Measurements from ENCODE around the gene OXCT1.
"Not testable (repeated sequence)": the region's sequence is repeated elsewhere in the genome, so short reads cannot be mapped to it uniquely, and the experiment has no call there.

OXCT1 gene

DNA sequence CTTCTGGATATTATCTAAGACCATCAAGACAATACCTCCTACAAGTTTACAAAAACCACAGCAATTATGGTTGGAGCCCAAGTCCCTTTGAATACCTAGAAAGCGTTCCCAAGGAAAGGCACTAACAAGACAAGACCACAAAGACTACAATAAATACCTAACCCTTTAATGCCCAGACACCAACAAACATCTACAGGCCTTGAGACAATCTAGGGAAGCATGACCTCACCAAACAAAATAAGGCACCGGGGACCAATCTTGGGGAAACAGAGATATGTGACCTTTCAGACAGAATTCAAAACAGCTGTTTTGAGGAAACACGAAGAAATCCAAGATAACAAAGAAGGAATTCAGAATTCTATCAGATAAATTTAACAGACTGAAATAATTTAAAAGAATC is 37.8 kb downstream of the OXCT1 start:
- Histone ChIP-seq H3K4me3 (ENCODE audit: low read depth in 1 of 2, low read length in 2 of 2) (no peak overlapping the region), H3K9me3 (ENCODE audit: control insufficient read depth in 1 of 2, low read length in 2 of 2) (no peaks in the 10 kb centered on the region), H3K36me3 (ENCODE audit: control insufficient read depth in 1 of 2, insufficient read depth in 2 of 2, low read length in 2 of 2) (peaks cover 0 to 12% of the 10 kb centered on the region in 2 donors), H3K27ac (ENCODE audit: low read depth, low read length) (no peak overlapping the region), H3K9ac (ENCODE audit: low read depth in 1 of 2, low read length in 2 of 2) (no peak overlapping the region), H3K27me3 (ENCODE audit: control insufficient read depth in 1 of 2, insufficient read depth in 2 of 2, low read length in 2 of 2) (no peaks in the 10 kb centered on the region), H3K4me1 (ENCODE audit: control insufficient read depth in 1 of 2, insufficient read depth in 2 of 2, low read length in 2 of 2) (no peaks in the 10 kb centered on the region)

DNA sequence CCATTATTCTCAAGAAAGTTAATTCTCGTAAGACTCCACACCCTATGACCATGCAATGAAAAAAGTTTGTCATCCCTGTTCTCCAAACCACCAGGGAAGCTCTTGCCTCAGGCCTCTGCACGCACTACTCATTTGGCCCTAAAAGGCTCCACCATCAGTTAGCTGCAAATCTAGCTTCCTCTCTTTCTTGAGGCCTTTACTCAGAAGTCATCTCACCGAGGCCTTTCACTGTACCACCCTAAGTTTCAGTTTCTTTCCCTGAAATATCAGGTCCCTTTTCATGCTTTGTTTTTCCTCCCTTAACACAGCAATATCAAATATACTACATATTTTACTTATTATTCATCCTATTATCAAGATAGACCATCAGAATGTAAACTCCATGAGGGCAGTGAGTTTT is 39.1 kb downstream of the OXCT1 start:
- no peaks in the 10 kb centered on the region for H3K9me3 ChIP-seq (ENCODE audit: control insufficient read depth in 1 of 2, low read length in 2 of 2)
- no peak overlapping the region for H3K4me3 ChIP-seq (ENCODE audit: low read depth in 1 of 2, low read length in 2 of 2)
- H3K9ac ChIP-seq (ENCODE audit: low read depth in 1 of 2, low read length in 2 of 2), result no peak overlapping the region
- no peaks in the 10 kb centered on the region for H3K27me3 ChIP-seq (ENCODE audit: control insufficient read depth in 1 of 2, insufficient read depth in 2 of 2, low read length in 2 of 2)
- no peak overlapping the region for H3K27ac ChIP-seq (ENCODE audit: low read depth, low read length)
- H3K36me3 ChIP-seq (ENCODE audit: control insufficient read depth in 1 of 2, insufficient read depth in 2 of 2, low read length in 2 of 2), result peaks cover 0 to 15% of the 10 kb centered on the region in 2 donors
- H3K4me1 ChIP-seq (ENCODE audit: control insufficient read depth in 1 of 2, insufficient read depth in 2 of 2, low read length in 2 of 2), result no peaks in the 10 kb centered on the region

DNA sequence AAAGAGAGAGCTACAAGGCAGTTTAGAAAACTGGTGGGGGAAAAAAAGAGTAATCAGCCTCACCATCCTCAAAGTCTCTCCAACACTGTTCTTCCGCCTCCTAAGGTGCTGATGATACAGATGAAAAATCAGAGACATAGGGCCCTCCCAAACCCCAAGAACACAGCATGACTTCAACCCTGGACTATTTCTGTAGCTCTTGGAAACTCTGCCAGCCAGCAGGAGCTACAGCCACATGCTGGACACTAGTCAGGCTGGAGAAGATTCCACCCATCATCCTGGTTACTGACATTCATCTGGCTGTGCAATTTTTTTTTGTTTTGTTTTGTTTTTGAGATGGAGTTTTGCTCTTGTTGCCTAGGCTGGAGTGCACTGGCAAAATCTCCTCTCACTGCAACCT is 42.4 kb downstream of the OXCT1 start:
- H3K4me1 ChIP-seq (ENCODE audit: control insufficient read depth in 1 of 2, insufficient read depth in 2 of 2, low read length in 2 of 2), result no peaks in the 10 kb centered on the region
- H3K9ac ChIP-seq (ENCODE audit: low read depth in 1 of 2, low read length in 2 of 2), result no peak overlapping the region
- H3K4me3 ChIP-seq (ENCODE audit: low read depth in 1 of 2, low read length in 2 of 2), result no peak overlapping the region
- peaks cover 0 to 15% of the 10 kb centered on the region in 2 donors for H3K36me3 ChIP-seq (ENCODE audit: control insufficient read depth in 1 of 2, insufficient read depth in 2 of 2, low read length in 2 of 2)
- H3K27ac ChIP-seq (ENCODE audit: low read depth, low read length), result no peak overlapping the region
- H3K27me3 ChIP-seq (ENCODE audit: control insufficient read depth in 1 of 2, insufficient read depth in 2 of 2, low read length in 2 of 2), result no peaks in the 10 kb centered on the region
- H3K9me3 ChIP-seq (ENCODE audit: control insufficient read depth in 1 of 2, low read length in 2 of 2), result no peaks in the 10 kb centered on the region

DNA sequence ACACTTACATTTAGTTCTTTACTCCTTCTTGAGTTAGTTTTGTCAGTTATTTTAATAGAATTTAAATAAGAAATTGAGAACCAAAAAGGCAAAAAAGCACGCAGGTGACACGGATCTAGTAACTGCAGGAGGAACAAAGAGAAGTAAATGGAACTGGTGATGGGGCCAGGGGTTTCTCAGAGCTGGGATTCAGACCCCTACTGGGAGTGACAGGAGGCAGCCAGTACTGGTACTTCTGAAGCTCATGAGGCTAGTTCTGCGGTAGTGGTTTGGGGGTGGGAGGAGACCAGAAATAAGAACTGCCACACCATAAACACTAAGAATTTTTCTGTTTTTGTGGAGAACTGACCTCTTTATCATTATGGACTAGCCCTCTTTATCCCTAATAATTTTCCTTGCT is 48.2 kb downstream of the OXCT1 start:
- H3K9ac ChIP-seq (ENCODE audit: low read depth in 1 of 2, low read length in 2 of 2), result no peak overlapping the region
- no peaks in the 10 kb centered on the region for H3K27me3 ChIP-seq (ENCODE audit: control insufficient read depth in 1 of 2, insufficient read depth in 2 of 2, low read length in 2 of 2)
- peaks cover 6 to 7% of the 10 kb centered on the region in 2 donors for H3K4me1 ChIP-seq (ENCODE audit: control insufficient read depth in 1 of 2, insufficient read depth in 2 of 2, low read length in 2 of 2)
- no peak overlapping the region for H3K27ac ChIP-seq (ENCODE audit: low read depth, low read length)
- no peaks in the 10 kb centered on the region for H3K9me3 ChIP-seq (ENCODE audit: control insufficient read depth in 1 of 2, low read length in 2 of 2)
- H3K36me3 ChIP-seq (ENCODE audit: control insufficient read depth in 1 of 2, insufficient read depth in 2 of 2, low read length in 2 of 2), result no peaks in the 10 kb centered on the region
- no peak overlapping the region for H3K4me3 ChIP-seq (ENCODE audit: low read depth in 1 of 2, low read length in 2 of 2)

DNA sequence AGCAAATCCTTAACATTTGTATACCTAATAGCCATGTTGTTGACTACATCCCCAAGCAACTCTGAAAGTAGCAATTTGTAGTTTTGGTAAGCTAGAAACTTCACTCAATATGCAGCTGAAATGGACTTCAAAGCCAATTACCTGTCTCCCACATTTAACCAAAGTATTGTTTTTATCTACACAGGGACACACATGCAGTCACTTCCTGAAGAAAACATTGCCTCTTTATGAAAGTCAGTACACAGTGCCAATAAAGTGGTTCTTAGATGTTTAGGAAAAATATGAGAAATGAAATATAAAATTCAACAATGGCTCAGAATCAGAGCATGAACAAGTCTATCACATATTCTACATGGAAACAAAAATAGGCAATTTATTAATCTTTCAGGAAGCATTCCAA is 49.2 kb downstream of the OXCT1 start:
- Histone ChIP-seq H3K9ac (ENCODE audit: low read depth in 1 of 2, low read length in 2 of 2) (no peak overlapping the region), H3K4me3 (ENCODE audit: low read depth in 1 of 2, low read length in 2 of 2) (no peak overlapping the region), H3K36me3 (ENCODE audit: control insufficient read depth in 1 of 2, insufficient read depth in 2 of 2, low read length in 2 of 2) (no peaks in the 10 kb centered on the region), H3K4me1 (ENCODE audit: control insufficient read depth in 1 of 2, insufficient read depth in 2 of 2, low read length in 2 of 2) (peaks cover 6 to 8% of the 10 kb centered on the region in 2 donors), H3K27me3 (ENCODE audit: control insufficient read depth in 1 of 2, insufficient read depth in 2 of 2, low read length in 2 of 2) (no peaks in the 10 kb centered on the region), H3K9me3 (ENCODE audit: control insufficient read depth in 1 of 2, low read length in 2 of 2) (no peaks in the 10 kb centered on the region), H3K27ac (ENCODE audit: low read depth, low read length) (no peak overlapping the region)

DNA sequence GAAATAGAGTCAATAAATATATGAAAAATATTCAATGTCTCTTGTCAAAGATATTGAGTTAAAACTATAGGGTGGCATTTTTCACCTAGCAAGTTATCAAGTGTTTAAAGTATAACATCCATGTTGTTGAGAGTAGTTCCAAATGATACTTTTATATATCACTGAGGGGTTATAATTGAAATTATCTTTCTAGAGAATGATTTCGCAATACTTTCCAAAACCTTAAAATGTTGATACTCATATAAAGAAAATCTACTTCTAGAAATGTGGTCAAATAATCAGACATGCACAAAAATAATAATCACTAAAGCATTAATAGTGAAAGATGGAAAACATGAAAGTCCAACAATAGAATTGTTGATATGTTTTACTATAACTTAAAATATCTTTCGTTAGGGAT is 50.1 kb downstream of the OXCT1 start:
- no peaks in the 10 kb centered on the region for H3K27me3 ChIP-seq (ENCODE audit: control insufficient read depth in 1 of 2, insufficient read depth in 2 of 2, low read length in 2 of 2)
- H3K4me1 ChIP-seq (ENCODE audit: control insufficient read depth in 1 of 2, insufficient read depth in 2 of 2, low read length in 2 of 2), result peaks cover 6 to 11% of the 10 kb centered on the region in 2 donors
- no peaks in the 10 kb centered on the region for H3K9me3 ChIP-seq (ENCODE audit: control insufficient read depth in 1 of 2, low read length in 2 of 2)
- H3K9ac ChIP-seq (ENCODE audit: low read depth in 1 of 2, low read length in 2 of 2), result no peak overlapping the region
- no peaks in the 10 kb centered on the region for H3K36me3 ChIP-seq (ENCODE audit: control insufficient read depth in 1 of 2, insufficient read depth in 2 of 2, low read length in 2 of 2)
- H3K4me3 ChIP-seq (ENCODE audit: low read depth in 1 of 2, low read length in 2 of 2), result no peak overlapping the region
- no peak overlapping the region for H3K27ac ChIP-seq (ENCODE audit: low read depth, low read length)

DNA sequence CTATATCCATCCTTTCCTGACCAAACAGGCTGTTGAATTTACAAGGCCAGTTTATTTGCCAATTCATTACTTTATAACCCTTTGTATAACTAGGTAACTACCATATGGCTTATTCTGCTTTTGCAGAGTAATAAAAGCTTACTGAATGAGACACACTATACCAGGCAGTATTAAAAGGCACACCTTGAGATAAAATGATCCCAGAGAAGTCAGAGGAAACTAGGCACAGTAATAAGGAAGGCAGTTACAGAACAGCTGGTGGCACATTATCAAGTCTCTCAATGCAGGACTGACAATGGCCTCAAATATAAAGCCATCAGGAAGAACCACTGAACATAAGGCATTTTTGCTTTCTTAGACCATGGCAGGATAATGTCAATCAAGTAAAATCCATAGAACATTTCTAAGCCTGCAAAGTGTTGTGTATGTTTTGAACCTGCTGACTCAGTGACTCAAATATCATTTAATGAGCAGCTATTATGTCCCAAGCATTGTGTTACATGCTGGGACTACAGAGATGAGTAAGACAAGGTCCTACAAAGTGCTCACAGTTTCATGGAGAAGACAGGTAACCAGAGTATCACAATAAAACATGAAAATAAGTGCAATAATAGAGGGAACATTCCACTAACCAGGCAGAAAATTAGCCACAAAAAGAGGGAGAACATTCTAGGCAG is 52.5 kb downstream of the OXCT1 start:
- H3K4me1 ChIP-seq (ENCODE audit: control insufficient read depth in 1 of 2, insufficient read depth in 2 of 2, low read length in 2 of 2), result peaks cover 6 to 11% of the 10 kb centered on the region in 2 donors
- no peaks in the 10 kb centered on the region for H3K9me3 ChIP-seq (ENCODE audit: control insufficient read depth in 1 of 2, low read length in 2 of 2)
- H3K27me3 ChIP-seq (ENCODE audit: control insufficient read depth in 1 of 2, insufficient read depth in 2 of 2, low read length in 2 of 2), result no peaks in the 10 kb centered on the region
- H3K4me3 ChIP-seq (ENCODE audit: low read depth in 1 of 2, low read length in 2 of 2), result no peak overlapping the region
- H3K27ac ChIP-seq (ENCODE audit: low read depth, low read length), result no peak overlapping the region
- H3K36me3 ChIP-seq (ENCODE audit: control insufficient read depth in 1 of 2, insufficient read depth in 2 of 2, low read length in 2 of 2), result no peaks in the 10 kb centered on the region
- H3K9ac ChIP-seq (ENCODE audit: low read depth in 1 of 2, low read length in 2 of 2), result no peak overlapping the region

DNA sequence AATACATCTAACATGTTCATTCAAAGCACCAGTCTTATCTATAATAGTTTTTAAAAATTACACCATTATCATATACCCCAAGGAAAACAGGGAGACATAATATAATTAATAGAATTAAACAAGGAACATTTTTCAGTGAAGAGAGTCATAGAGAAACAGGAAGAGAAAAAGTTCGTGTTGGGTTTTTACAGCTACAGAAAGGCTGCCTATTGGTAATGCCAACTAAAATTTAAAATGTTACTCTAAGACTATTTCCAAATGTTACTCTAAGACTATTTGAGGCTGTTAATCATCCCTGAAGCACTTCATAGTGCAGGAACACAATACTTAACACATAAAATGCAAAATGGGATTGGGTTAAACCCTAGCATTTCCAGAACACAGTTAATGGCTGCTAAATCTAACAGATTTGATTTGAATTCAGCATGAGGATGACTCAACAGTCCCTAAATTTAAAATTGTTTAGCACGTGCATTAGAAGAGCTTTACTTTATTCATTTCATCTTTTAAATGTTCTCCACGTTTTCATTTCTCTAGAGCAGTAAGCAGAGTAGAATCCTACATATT is 54.5 kb downstream of the OXCT1 start:
- Histone ChIP-seq H3K4me1 (ENCODE audit: control insufficient read depth in 1 of 2, insufficient read depth in 2 of 2, low read length in 2 of 2) (peaks cover 6 to 11% of the 10 kb centered on the region in 2 donors), H3K36me3 (ENCODE audit: control insufficient read depth in 1 of 2, insufficient read depth in 2 of 2, low read length in 2 of 2) (no peaks in the 10 kb centered on the region), H3K9me3 (ENCODE audit: control insufficient read depth in 1 of 2, low read length in 2 of 2) (no peaks in the 10 kb centered on the region), H3K27ac (ENCODE audit: low read depth, low read length) (no peak overlapping the region), H3K4me3 (ENCODE audit: low read depth in 1 of 2, low read length in 2 of 2) (no peak overlapping the region), H3K27me3 (ENCODE audit: control insufficient read depth in 1 of 2, insufficient read depth in 2 of 2, low read length in 2 of 2) (no peaks in the 10 kb centered on the region), H3K9ac (ENCODE audit: low read depth in 1 of 2, low read length in 2 of 2) (no peak overlapping the region)

DNA sequence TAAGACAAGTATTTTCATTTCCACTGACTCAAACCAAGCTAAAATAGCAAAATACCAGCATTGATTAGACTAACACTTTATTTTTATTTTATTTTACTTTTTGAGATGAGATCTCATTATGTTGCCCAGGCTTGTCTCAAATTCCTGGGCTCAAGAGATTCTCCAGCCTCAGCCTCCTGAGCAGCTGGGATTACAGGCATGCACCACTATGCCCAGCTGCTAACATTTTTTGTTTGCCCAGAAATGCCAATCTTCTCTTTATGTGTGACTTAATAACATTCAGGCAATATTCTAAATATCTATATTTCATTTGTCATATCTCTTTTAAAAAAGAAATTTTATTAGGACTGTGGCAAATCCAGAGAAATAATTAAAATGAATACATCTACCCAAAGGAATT is 55.0 kb downstream of the OXCT1 start:
- Histone ChIP-seq H3K9me3 (ENCODE audit: control insufficient read depth in 1 of 2, low read length in 2 of 2) (no peaks in the 10 kb centered on the region), H3K27ac (ENCODE audit: low read depth, low read length) (no peak overlapping the region), H3K36me3 (ENCODE audit: control insufficient read depth in 1 of 2, insufficient read depth in 2 of 2, low read length in 2 of 2) (no peaks in the 10 kb centered on the region), H3K27me3 (ENCODE audit: control insufficient read depth in 1 of 2, insufficient read depth in 2 of 2, low read length in 2 of 2) (no peaks in the 10 kb centered on the region), H3K9ac (ENCODE audit: low read depth in 1 of 2, low read length in 2 of 2) (no peak overlapping the region), H3K4me1 (ENCODE audit: control insufficient read depth in 1 of 2, insufficient read depth in 2 of 2, low read length in 2 of 2) (peaks cover 6 to 11% of the 10 kb centered on the region in 2 donors), H3K4me3 (ENCODE audit: low read depth in 1 of 2, low read length in 2 of 2) (no peak overlapping the region)

DNA sequence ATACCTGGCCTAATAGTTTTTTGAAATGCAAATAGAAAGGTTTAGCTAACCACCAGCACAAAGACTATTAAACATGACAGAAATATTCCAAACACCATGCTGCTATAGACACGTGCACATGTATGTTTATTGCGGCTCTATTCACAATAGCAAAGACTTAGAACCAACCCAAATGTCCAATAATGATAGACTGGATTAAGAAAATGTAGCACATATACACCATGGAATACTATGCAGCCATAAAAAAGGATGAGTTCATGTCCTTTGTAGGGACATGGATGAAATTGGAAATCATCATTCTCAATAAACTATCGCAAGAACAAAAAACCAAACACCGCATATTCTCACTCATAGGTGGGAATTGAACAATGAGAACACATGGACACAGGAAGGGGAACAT is 55.9 kb downstream of the OXCT1 start:
- not testable (repeated sequence) for H3K4me3 ChIP-seq (ENCODE audit: low read depth in 1 of 2, low read length in 2 of 2); H3K9ac ChIP-seq (ENCODE audit: low read depth in 1 of 2, low read length in 2 of 2); H3K27me3 ChIP-seq (ENCODE audit: control insufficient read depth in 1 of 2, insufficient read depth in 2 of 2, low read length in 2 of 2); H3K9me3 ChIP-seq (ENCODE audit: control insufficient read depth in 1 of 2, low read length in 2 of 2); H3K36me3 ChIP-seq (ENCODE audit: control insufficient read depth in 1 of 2, insufficient read depth in 2 of 2, low read length in 2 of 2); H3K27ac ChIP-seq (ENCODE audit: low read depth, low read length)
- peaks cover 6 to 11% of the 10 kb centered on the region in 2 donors for H3K4me1 ChIP-seq (ENCODE audit: control insufficient read depth in 1 of 2, insufficient read depth in 2 of 2, low read length in 2 of 2)
